ENCODE data around the gene TAF9B.

TAF9B gene

DNA sequence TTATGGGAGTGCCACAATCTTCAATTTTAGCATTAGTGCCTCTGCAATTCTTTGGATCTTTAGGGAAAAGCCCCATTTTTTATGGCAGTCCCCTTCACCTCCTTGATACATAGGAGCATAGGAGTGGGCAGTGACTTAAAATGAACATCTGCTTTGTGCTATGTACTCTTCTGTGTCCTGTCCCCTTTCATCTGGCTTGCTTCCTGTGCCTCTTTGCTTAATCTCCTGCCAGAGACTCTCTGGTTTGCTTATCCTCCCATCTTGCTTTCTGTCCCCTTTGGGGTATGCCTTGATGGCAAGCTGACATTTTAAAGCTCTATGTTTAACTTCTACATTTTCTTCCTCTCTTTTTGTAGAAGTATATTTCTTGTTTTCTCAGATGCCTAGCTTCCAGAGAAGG, 23.1 kb downstream of the TAF9B start:
- TF ChIP-seq, protein P1, sequence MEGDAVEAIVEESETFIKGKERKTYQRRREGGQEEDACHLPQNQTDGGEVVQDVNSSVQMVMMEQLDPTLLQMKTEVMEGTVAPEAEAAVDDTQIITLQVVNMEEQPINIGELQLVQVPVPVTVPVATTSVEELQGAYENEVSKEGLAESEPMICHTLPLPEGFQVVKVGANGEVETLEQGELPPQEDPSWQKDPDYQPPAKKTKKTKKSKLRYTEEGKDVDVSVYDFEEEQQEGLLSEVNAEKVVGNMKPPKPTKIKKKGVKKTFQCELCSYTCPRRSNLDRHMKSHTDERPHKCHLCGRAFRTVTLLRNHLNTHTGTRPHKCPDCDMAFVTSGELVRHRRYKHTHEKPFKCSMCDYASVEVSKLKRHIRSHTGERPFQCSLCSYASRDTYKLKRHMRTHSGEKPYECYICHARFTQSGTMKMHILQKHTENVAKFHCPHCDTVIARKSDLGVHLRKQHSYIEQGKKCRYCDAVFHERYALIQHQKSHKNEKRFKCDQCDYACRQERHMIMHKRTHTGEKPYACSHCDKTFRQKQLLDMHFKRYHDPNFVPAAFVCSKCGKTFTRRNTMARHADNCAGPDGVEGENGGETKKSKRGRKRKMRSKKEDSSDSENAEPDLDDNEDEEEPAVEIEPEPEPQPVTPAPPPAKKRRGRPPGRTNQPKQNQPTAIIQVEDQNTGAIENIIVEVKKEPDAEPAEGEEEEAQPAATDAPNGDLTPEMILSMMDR (IDR thresholded peaks at IDR 0.05), result no peak
- DNase-seq, result no peak
- Mint-ChIP-seq H3K4me3 (no peak overlapping the region), H3K27ac (peak overlapping the region; percentile 45), H3K36me3 (ENCODE audit: low read depth) (peaks cover 84% of the 10 kb centered on the region), H3K27me3 (ENCODE audit: low read depth, poor library complexity) (no peaks in the 10 kb centered on the region), H3K4me1 (peaks cover 5% of the 10 kb centered on the region), H3K9me3 (peaks cover 46% of the 10 kb centered on the region)

DNA sequence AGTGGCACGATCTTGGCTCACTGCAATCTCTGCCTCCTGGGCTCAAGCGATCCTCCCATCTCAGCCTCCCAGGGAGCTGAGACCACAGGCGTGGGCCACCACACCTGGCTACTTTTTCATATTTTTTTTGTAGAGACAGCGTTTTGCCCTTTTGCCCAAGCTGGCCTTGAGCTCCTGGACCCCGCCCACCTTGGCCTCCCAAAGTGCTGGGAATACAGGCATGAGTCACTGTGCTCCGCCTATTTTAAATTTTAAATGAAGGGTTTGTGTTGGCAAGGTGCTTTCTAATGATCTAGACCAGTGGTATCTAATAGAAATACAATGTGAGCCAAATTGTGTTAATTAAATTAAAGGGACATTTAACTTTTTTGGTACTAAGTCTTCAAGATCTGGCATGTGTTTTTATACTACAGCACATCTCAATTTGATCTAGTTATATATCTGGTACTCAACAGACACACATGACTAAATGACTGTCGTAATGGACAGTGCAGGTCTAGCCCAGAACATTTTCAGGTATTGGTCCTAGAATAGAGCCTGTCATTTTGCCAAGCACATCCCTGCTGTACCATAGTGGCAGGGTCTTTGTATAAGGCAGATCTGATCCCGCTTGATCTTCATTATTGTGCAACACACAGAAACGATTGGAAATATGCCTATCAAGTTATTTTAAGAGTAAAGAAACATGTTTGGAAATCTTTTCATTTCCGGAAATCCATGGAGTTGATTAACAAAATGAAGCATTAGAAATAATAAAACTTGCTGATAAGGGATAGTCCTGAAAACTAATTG, 28.1 kb downstream of the TAF9B start:
- no peak for DNase-seq
- peaks cover 27% of the 10 kb centered on the region for H3K4me1 Mint-ChIP-seq

DNA sequence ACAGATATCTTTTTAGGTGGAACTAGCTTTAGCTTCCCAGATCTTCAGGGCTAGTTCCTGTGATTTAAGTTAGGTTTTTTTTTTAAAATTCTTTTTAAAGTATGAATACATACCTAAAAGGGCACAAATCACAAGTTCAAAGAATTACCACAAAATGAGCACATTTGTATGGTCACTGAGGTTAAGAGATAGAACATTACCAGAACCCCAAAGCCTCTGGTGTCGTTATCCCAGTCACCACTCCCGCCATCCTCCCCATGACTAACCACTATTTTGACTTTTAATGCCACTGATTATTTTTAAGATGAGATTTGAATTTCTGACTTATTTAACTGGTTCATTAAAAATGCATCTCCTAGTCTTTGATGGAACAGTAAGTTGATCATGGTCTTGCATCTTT, 30.0 kb downstream of the TAF9B start:
- no peak for DNase-seq
- Mint-ChIP-seq H3K4me1 (peaks cover 42% of the 10 kb centered on the region), H3K27ac (peak overlapping the region; percentile 59), H3K27me3 (ENCODE audit: low read depth, poor library complexity) (no peaks in the 10 kb centered on the region), H3K36me3 (ENCODE audit: low read depth) (peaks cover 54% of the 10 kb centered on the region), H3K9me3 (peaks cover 29% of the 10 kb centered on the region), H3K4me3 (peak overlapping the region; percentile 31)
- TF ChIP-seq, protein P1 (IDR thresholded peaks at IDR 0.05), result no peak

More for the DNA sequence above, 28.1 kb downstream of the TAF9B start:
- Mint-ChIP-seq H3K27me3 (ENCODE audit: low read depth, poor library complexity) (no peaks in the 10 kb centered on the region), H3K27ac (no peak overlapping the region), H3K36me3 (ENCODE audit: low read depth) (peaks cover 62% of the 10 kb centered on the region), H3K4me3 (no peak overlapping the region), H3K9me3 (peaks cover 24% of the 10 kb centered on the region)
- TF ChIP-seq, protein P1 (IDR thresholded peaks at IDR 0.05), result no peak

DNA sequence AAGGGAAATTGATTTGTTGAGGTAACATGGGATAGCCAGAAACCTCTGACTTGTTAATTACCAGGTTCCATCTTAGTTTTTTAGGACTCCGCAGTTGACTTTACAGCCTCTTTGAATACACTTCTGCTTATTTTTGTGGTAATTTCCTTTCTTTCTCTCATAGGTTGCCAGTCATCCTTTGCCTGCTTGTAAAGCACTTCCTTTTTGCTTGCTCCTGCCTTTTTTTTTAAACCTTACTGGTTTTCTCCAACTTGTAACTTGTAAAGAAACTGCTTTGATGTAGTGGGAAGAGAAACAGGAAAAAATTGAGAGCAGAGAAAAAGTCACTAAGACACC, 32.8 kb downstream of the TAF9B start:
- Mint-ChIP-seq H3K4me3 (peak overlapping the region; percentile 89), H3K27me3 (ENCODE audit: low read depth, poor library complexity) (no peaks in the 10 kb centered on the region), H3K27ac (no peak overlapping the region), H3K9me3 (peaks cover 39% of the 10 kb centered on the region), H3K4me1 (peaks cover 42% of the 10 kb centered on the region), H3K36me3 (ENCODE audit: low read depth) (peaks cover 34% of the 10 kb centered on the region)
- TF ChIP-seq, protein P1 (IDR thresholded peaks at IDR 0.05), result no peak
- no peak for DNase-seq

DNA sequence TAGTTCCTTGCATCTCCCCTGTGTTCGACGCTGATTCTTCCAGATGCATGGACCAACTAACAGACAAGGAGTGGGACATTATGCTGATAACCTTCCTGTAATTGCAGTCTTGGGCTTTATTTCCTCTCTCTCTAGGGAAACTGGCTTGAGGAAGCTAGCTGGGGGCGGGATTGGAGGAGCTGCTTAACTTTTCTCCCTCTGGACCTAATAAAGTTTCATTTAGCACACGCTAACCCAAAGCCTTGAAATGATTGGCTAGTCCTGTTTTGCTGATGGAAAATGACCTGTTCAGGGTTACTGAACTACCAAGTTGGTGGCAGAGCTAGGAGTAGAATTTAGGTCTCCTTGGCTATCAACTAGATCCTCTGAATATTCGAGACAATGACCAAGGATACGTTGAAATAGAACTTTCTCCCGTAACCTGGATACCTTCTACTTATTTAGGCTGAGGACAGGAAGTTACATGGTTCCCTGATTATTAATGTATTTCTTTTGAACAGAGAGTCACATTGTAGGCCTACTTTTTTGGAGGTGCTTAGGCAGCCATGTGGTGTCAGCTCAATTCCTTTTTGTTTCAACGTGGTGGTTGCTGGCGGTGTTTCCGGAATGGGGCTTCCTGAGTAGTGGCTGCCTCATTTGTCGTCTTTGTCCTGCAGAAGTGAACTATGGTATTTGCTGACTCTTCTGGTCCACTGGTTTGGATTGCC, 33.4 kb downstream of the TAF9B start:
- H3K4me3 Mint-ChIP-seq, result peak overlapping the region; percentile 89
- TF ChIP-seq, protein P1 (IDR thresholded peaks at IDR 0.05), result no peak
- peaks cover 43% of the 10 kb centered on the region for H3K9me3 Mint-ChIP-seq
- H3K27ac Mint-ChIP-seq, result peak overlapping the region; percentile 21
- peaks cover 30% of the 10 kb centered on the region for H3K36me3 Mint-ChIP-seq (ENCODE audit: low read depth)
- DNase-seq, result no peak
- no peaks in the 10 kb centered on the region for H3K27me3 Mint-ChIP-seq (ENCODE audit: low read depth, poor library complexity)
- peaks cover 42% of the 10 kb centered on the region for H3K4me1 Mint-ChIP-seq
